H1 (cell line): ENCODE measurements around the gene CCDC40. TPM values are rescaled to one million over a fixed set of nuclear protein-coding genes. Genes with fewer than 3 reads are reported as not detected.

Experiments
- ASH2L ChIP-seq: fragments of 200-600, 300-600 bp; sonication (generic); IDR thresholded peaks from one replicate; pipeline ENCODE4 v1.7.1; 2017; ENCODE audit warnings: low read length
- CBX8 ChIP-seq: fragments of 300-800, 300-1000 bp; sonication (generic); IDR thresholded peaks from 2 replicates; pipeline ENCODE4 v1.7.1; 2016; ENCODE audit warnings: low read depth, low read length, borderline replicate concordance
- CHD7 ChIP-seq: fragments of 300-600 bp; sonication (generic); IDR thresholded peaks from 2 replicates; pipeline ENCODE4 v1.7.1; 2012; ENCODE audit warnings: low read length, moderate library complexity, mild to moderate bottlenecking, inconsistent platforms; ENCODE audit not compliant: insufficient replicate concordance
- FOSL1 ChIP-seq: IDR thresholded peaks from 2 replicates; pipeline ENCODE4 v1.6.1; 2011; ENCODE audit warnings: mild to moderate bottlenecking, low read depth, low read length, moderate library complexity; ENCODE audit not compliant: insufficient read depth
- GTF2F1 ChIP-seq: IDR thresholded peaks from 2 replicates; pipeline ENCODE4 v1.6.1; 2012; ENCODE audit warnings: low read depth, low read length, improper control_type of control experiment, borderline replicate concordance
- HDAC6 ChIP-seq: IDR thresholded peaks from one replicate; pipeline ENCODE4 v1.7.1; 2012; ENCODE audit warnings: low read depth, mild to moderate bottlenecking, inconsistent platforms, low read length, moderate library complexity
- KDM5A ChIP-seq: fragments of 200-600 bp; IDR thresholded peaks from 2 replicates; pipeline ENCODE4 v1.7.1; 2012; ENCODE audit warnings: mild to moderate bottlenecking, low read length, inconsistent platforms, mixed read lengths
- RFX5 ChIP-seq: IDR thresholded peaks from 2 replicates; pipeline ENCODE4 v1.6.1; 2011; ENCODE audit warnings: low read depth, low read length, improper control_type of control experiment, borderline replicate concordance
- SP2 ChIP-seq: IDR thresholded peaks from 2 replicates; pipeline ENCODE4 v1.6.1; 2012; ENCODE audit warnings: mild to moderate bottlenecking, low read length, inconsistent platforms
- polyA plus RNA-seq, 7 experiments: library from polyadenylated mRNA; depleted of rRNA in 3 of 7; stranded (reverse) in 5 of 7; unstranded in 2 of 7; fragments of >200 nt in 5 of 7; fragments of 200-250 nt in 2 of 7; gene quantifications; 1 replicate in 5 of 7; 2 replicates in 1 of 7; 4 replicates in 1 of 7; pipeline versions ENCODE4 v1.2.1 to v1.2.3, GENCODE V29; 2011 to 2013; ENCODE audit warnings: missing spikeins in 2 of 7, mixed read lengths in 2 of 7
- total RNA-seq: library from RNA; stranded (reverse); fragmentation: NEBNext Ultra II Directional; extraction: Animal tissue kit (Norgen Biotek cat#: 25700); gene quantifications from 2 replicates; pipeline ENCODE4 v1.2.1, GENCODE V29; 2021

Gene CCDC40
- total and polyA plus RNA-seq, 2 of the 8 experiments (the other 6 are each of a cell fraction or from before 2014, with no cell fraction given) = 4.1 to 11.5 TPM

GRCh38 chr17:80009391-80010282 lies 26.8 kb upstream of the CCDC40 start (continued):
- TF ChIP-seq CHD7 (no peak), CBX8 (no peak), HDAC6 (no peak), FOSL1 (no peak), SP2 (no peak), GTF2F1 (no peak), RFX5 (no peak), KDM5A (no peak), ASH2L (no peak)
- TF ChIP-seq, all 59 proteins: peak for 0
